HG03196 (cell line): Measurements from ENCODE around the gene GLI2.

Experiments used
- ATAC-seq: cut with Tn5 transposase; IDR thresholded peaks from one replicate; pipeline ENCODE4 v1.9.1; 2021; ENCODE audit not compliant: unreplicated experiment

The GLI2 gene

GRCh38 chr2:120754067-120754960 lies 18.6 kb downstream of the GLI2 start:
- ATAC-seq: no peak

DNA sequence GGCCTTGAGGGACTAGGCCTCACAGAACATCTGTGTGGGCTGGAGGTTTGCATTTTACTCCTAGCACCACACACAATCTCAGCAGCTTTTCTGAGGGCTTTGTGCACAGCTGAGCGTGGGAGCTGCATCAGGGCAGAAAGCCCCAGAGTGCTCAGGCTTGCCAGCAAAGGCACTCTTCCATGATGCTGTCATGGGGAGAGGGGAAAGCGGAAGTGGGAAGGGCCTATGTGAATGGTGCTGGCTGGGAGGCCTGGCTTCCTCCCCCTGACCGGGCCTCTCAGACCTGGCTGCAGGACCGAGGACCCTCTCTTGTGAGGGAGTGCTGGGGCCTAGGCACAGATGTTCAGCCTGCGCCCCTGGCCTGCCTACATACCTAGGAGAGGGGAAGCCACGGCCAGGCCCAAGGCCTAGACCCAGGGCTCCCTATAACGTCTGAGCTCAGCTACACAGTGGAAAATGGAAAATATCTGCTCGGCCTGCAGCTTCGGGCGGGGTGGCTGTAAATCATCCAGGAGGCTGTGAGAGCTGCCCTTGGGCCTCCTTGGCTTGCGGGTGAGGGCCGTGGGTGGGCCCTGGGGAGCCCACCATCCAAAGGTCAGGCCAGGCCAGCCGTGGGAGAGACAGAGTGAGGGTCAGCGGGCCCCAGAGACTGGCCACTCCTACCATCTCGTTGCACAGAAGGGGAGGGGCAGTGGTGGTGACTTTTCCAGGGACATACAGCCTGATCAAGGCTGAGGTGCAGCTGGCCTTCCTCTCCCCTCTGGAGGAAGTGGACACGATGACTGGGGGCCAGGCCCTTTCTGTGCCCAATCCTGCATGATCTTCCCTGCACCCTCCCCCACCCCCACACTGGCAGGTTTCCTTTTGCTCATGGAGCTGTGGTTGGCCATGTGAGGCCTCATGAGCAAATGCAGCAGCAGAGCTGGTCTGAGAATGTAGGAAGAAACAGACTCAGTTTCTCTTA lies 22.8 kb downstream of the GLI2 start:
- no peak for ATAC-seq

DNA sequence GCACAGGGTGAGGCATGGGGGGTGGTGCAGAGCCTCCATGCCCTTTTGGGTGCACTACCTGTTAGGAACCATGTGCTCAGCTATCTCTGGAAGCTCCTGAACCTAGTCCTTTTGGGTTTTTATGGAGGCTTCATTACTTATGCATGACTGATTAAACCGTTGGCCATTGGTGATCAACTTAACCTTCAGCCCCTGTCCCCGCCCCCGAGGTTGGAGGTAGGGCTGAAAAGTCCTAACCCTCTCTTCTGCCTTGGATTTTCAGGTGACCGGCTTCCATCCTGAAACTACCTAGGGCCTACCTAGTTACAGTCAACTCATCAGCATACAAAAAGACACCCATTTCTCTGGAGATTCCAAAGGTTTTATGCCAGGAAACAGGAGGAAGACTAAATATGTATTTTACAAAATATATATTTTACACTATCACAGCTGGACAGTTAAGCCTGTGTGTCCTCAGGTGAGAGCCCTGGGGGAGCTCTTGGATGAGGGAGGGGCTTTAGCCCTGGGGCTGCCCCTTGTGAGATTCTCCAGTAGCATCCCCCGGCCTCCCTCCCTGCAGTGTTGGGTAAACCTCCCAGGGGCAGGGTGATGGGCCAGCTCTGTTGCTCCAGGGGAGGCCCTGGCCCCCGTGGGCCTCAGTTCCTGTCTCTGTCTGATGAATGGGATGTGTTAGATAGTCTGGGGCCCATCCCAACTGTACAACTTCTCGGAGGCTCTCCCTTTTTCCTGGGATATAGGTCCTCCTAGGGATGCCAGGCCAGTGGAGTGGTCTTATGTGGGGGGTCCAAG lies 24.1 kb downstream of the GLI2 start:
- no peak for ATAC-seq

- ATAC-seq: no peak
These were observed 24.9 kb downstream of the GLI2 start for GRCh38 chr2:120760446-120761135.

DNA sequence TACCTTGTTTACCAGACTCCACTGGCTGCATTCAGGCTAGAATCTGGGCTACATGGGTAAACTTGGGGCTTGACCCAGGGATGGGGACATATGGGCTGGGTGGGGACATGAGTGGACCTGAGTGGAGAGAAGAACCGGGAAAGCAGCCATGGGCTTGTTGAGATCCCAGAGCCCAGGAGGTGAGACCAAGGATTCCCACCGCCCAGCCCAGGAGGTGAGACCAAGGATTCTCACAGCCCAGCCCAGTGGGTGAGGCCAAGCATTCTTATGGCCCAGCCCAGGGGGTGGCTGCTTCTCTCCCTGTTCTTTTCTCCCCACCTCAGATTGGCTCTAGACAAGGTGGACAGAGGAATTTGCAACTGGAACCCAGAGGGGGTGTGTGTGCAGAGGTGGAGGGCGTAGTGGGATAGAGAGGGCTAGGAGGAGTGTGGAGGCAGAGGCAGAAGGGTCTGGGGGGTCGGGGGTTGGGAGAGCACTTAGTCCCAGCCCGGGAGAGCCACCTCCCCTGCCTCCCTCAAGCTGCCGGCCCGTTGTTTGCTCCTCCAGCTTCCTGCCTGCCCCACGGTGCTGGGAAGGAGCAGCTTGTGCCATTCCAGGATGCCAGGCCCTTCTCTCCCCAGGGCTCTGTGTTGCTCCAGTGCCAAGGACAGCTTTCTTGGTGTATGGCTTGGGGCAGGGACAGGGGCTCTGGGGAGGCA lies 25.6 kb downstream of the GLI2 start:
- ATAC-seq: no peak

GRCh38 chr2:120761911-120762310 lies 26.2 kb downstream of the GLI2 start:
- ATAC-seq: no peak

DNA sequence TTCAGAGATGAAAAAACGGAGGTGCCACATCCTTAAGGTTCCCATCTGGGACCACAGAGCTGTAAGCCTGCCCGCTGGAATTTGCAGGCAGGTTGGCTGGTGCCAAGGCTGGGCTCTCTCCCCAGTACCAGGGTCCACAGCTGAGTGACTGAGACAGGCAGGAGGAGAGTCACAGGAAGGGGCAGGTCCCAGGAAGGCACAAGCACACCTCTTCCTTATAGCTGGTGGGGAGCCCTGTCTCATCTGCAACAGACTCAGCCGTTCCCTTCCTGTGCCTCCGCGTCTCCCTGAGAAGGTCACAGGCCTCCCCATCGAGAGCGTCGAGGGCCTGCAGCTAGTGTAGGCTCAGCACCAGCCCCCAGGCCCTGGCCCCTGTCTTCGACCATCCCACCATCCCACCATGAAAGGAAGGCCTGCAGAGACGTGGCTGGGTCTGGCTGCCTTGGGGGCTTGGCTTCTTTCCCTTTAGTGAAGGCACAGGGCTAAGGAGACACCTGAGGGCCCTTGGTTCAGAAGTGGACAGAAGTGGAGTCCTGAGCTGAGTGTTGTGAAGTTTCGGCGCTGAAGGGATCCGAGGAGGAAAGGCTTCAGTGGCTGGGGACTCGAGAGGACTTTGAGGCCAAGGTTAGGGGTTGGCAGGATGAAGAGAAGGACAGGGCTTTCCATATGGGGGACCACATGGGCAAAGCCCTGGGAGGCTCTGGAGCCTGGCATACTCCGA lies 26.8 kb downstream of the GLI2 start:
- ATAC-seq: no peak

- ATAC-seq: no peak
These were observed 27.8 kb downstream of the GLI2 start for GRCh38 chr2:120763508-120763907.

- no peak for ATAC-seq
These were observed 28.3 kb downstream of the GLI2 start for GRCh38 chr2:120763931-120764330.

GRCh38 chr2:120764492-120764891 lies 28.8 kb downstream of the GLI2 start:
- ATAC-seq: no peak

GRCh38 chr2:120764991-120765677 lies 29.5 kb downstream of the GLI2 start:
- ATAC-seq: no peak

- ATAC-seq: no peak
These were observed 30.2 kb downstream of the GLI2 start for GRCh38 chr2:120765678-120766469.

DNA sequence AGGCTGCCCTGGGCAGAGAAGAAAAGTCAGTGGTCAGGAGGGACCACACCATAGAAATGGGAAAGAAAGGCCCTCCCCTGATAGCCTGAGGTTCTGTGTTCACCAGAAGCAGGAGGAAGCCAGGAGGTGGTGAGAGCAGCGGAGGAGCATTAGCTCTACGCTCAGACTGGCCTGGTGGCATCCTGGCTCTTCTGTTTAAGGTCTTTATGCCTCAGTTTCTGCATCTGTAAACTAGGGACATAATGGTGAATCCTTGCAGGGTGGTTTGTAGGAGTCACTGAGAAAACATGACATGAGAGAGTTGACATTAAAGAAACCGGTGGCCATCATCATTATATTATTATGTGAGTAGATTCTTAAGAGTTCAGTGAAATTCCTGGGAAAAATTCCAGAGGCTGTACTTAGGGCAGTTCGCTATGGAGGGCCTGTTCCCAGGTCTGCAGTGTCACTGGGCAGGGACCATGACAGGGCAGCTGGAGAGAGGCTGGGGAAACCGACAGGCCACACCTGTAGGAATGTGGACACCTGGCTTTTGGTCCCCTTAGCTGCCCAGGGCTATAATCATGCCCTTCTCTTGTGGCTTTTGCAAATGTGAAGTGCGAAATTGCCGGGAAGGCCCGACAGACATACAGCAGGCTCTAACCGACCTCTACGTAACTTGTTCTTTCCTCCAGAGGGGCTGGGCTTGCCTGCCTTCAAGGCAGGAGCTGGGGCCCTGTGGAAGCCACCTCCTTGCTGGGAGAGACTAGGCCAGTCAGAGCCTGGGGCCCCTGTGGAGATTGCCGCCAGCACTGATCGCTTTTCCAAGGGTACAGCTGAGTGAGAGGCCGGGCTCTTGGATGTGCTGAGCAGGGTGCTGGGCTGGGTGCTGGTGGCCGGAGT lies 31.0 kb downstream of the GLI2 start:
- no peak for ATAC-seq

GRCh38 chr2:120767486-120768005 lies 31.9 kb downstream of the GLI2 start:
- no peak for ATAC-seq

DNA sequence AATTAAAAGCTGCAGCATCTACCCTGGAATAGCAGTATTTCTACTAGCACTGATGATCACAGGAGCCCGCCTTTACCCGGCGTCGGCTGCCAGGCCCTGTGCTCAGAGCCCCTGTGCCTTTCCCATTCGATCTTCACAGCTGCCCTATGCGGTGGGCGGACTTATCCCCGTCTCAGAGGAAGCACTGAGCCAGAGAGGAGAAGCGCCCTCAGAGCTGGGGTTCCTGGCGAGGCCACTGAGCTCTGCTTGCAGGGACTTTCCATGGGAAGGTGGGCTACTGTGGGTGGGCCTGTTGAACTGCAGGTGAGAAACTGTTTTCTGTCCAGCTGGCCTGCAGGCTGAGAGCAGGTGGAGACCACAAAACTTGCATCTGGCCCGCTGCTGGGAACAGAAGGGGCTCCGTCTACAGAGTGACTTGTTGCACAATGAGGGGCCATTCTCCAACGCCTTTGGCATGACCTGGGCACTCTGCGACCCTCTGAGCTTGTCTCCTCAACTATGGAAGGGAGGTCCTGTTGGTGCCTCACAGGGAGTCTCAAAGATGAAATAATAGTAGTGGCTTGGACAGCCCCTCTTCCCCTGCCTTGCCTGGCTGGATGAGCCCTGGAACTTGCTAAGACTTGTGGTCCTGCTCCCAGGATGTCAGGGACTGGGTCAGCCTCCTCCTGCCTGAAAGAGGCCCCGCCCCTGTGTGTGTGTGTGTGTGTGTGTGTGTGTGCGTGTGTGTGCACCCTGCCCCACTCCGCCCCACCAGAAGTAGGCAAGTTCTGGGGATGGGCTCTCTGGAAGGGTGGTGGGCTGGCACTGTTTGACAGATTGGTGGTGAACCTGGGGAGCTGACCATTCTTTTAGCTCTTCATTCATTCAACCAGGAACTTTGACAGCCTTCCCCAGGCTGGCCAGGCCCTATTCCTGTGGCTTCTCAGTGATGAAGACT lies 32.7 kb downstream of the GLI2 start:
- ATAC-seq: no peak
